ENCODE data around the gene CKAP4.
"Not testable (repeated sequence)": the region's sequence is repeated elsewhere in the genome, so short reads cannot be mapped to it uniquely, and the experiment has no call there.

The CKAP4 gene

DNA sequence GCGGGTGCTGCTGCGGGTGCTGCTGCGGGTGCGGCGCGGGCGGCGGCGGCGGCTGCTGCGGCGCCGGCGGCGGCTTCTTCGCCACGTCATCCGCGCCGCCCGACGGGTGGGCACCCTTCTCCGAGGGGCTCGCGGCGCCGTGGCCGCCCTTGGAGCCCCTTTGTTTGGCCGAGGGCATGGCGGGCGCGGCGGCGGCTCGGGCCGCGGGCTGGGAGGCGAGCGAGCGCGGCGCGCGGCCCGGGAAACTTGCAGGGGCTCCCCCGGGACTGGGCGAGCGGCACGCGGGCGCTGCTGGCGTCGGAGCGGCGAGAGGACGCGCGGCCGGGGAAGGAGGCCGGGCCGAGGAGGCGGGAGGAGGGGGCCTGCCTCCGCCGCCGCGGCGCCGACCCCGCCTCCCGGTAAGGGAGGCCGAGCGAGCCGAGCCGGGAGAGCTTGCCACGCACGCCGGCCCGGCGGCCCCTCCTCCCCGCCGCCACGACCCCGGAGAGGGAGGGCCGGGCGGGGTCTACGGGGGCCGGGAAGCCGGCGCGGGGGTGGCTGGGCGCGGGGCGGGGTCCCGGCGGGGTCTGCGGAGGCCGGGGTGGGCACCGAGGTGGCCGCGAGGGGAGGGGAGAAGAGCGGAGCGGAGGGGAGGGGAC lies at the start of gene CKAP4:
TSS of gene CKAP4 (minus strand) at position 347 of the 638 bp plus-strand sequence. CDS start at position 178, 169 bp downstream.
- Mint-ChIP-seq H3K27ac (ENCODE audit: low read depth) (peak within 1 kb of the TSS; percentile 75), H3K4me3 (peak within 1 kb of the TSS; percentile 70)

DNA sequence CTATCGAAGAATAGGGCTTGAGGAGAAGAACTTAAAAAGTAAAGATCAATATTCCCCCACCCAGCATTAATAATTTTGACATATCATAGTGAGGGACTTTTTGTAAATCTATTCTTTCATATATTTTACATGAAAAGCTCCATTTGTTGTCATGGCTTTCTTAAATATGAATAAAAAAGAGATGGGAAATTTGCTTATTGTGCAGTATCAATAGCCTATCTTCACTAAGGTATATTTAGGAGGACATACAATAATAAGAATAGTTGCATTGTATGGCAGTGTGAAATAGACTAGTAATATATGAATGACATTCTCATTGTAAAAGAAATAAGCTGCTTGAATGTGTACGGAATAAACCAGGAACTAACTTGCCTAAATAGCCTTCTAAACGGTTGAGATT lies 49.3 kb upstream of the CKAP4 start:
- no peaks in the 10 kb centered on the region for H3K27me3 Mint-ChIP-seq
- H3K4me3 Mint-ChIP-seq = no peak overlapping the region
- DNase-seq (ENCODE audit: low spot score in 2 of 2) = no peak

More for the DNA sequence above, at the start of gene CKAP4:
- DNase-seq (ENCODE audit: low spot score in 2 of 2) = peak; percentile 22 to 40
- Mint-ChIP-seq H3K36me3 (ENCODE audit: insufficient read depth) (peaks cover 8% of the 10 kb centered on the region), H3K9me3 (no peaks in the 10 kb centered on the region), H3K4me1 (peaks cover 17% of the 10 kb centered on the region), H3K27me3 (no peaks in the 10 kb centered on the region)
- ATAC-seq (replicated peaks; ENCODE audit: extremely low read depth, poor library complexity, severe bottlenecking) = peak; percentile 49

DNA sequence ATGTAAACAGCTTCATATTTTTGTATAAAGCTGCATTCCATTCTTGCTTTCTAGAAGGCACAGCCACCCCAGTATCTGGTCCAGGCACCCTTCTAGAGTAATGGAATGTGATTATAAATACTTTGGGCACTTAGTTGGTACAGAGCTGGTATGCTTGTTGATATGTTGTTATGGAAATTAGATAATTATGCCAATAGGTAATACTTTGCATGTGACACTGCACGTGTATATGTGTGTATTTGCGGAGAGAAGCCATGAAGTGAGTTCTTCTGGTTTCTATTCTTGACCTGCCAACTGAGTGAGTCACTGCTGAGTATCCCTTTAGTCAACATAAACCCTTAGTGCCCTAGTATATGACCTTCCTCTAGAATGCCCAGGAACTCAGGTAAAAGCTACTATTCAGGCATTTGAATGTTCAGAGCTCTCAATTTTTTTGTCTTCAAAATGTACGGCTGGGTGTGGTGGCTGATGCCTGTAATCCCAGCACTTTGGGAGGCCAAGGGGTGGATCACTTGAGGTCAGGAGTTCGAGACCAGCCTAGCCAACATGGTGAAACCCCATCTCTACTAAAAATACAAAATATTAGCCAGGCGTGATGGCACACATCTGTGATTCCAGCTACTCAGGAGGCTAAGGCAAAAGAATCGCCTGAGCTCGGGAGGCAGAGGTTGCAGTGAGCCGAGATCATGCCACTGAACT lies 48.5 kb upstream of the CKAP4 start:
- Mint-ChIP-seq H3K9me3 (no peaks in the 10 kb centered on the region), H3K27ac (ENCODE audit: low read depth) (no peak overlapping the region), H3K4me3 (no peak overlapping the region), H3K4me1 (peaks cover 5% of the 10 kb centered on the region), H3K27me3 (no peaks in the 10 kb centered on the region), H3K36me3 (ENCODE audit: insufficient read depth) (peaks cover 2% of the 10 kb centered on the region)
- ATAC-seq (replicated peaks; ENCODE audit: extremely low read depth, poor library complexity, severe bottlenecking) (no peak), DNase-seq (ENCODE audit: low spot score in 2 of 2) (no peak)

More for the DNA sequence above, 49.3 kb upstream of the CKAP4 start:
- Mint-ChIP-seq H3K36me3 (ENCODE audit: insufficient read depth) (peaks cover 10% of the 10 kb centered on the region), H3K27ac (ENCODE audit: low read depth) (no peak overlapping the region), H3K9me3 (no peaks in the 10 kb centered on the region), H3K4me1 (peaks cover 13% of the 10 kb centered on the region)
- no peak for ATAC-seq (replicated peaks; ENCODE audit: extremely low read depth, poor library complexity, severe bottlenecking)

- Mint-ChIP-seq H3K4me3 (no peak overlapping the region), H3K9me3 (no peaks in the 10 kb centered on the region), H3K4me1 (no peaks in the 10 kb centered on the region)
Observed at GRCh38 chr12:106292339-106292738, 44.5 kb upstream of the CKAP4 start.

GRCh38 chr12:106291342-106291741 lies 43.5 kb upstream of the CKAP4 start:
- Mint-ChIP-seq H3K4me1 (no peaks in the 10 kb centered on the region), H3K9me3 (no peaks in the 10 kb centered on the region)

More at GRCh38 chr12:106292339-106292738, 44.5 kb upstream of the CKAP4 start:
- ATAC-seq (replicated peaks; ENCODE audit: extremely low read depth, poor library complexity, severe bottlenecking) (no peak), DNase-seq (ENCODE audit: low spot score in 2 of 2) (no peak)
- no peaks in the 10 kb centered on the region for H3K36me3 Mint-ChIP-seq (ENCODE audit: insufficient read depth)
- H3K27me3 Mint-ChIP-seq = peaks cover 3% of the 10 kb centered on the region
- H3K27ac Mint-ChIP-seq (ENCODE audit: low read depth) = no peak overlapping the region

DNA sequence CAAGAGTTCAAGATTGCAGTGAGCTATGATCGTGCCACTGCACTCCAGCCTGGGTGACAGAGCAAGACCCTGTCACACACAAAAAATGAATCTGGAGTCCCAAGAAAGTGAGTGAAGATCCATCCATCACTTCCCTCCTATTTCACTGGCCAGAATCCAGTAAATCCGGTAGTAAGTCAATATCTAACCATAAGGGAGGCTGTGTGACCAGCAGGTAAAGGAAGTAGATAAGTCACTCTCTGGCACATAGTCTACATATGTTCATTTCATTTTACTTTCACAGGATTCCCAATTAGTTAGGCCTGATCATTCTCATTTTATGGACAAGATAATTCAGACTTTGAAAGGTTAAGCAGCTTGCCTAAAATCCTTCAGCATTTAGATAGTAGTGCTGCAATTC lies 42.8 kb upstream of the CKAP4 start:
- Mint-ChIP-seq H3K4me1 (no peaks in the 10 kb centered on the region), H3K36me3 (ENCODE audit: insufficient read depth) (no peaks in the 10 kb centered on the region), H3K9me3 (no peaks in the 10 kb centered on the region), H3K4me3 (no peak overlapping the region), H3K27ac (ENCODE audit: low read depth) (no peak overlapping the region), H3K27me3 (peaks cover 20% of the 10 kb centered on the region)
- DNase-seq (ENCODE audit: low spot score in 2 of 2) (no peak), ATAC-seq (replicated peaks; ENCODE audit: extremely low read depth, poor library complexity, severe bottlenecking) (no peak)

More at GRCh38 chr12:106291342-106291741, 43.5 kb upstream of the CKAP4 start:
- DNase-seq (ENCODE audit: low spot score in 2 of 2) = no peak
- H3K36me3 Mint-ChIP-seq (ENCODE audit: insufficient read depth) = no peaks in the 10 kb centered on the region
- H3K27me3 Mint-ChIP-seq = peaks cover 13% of the 10 kb centered on the region
- no peak for ATAC-seq (replicated peaks; ENCODE audit: extremely low read depth, poor library complexity, severe bottlenecking)
- no peak overlapping the region for H3K4me3 Mint-ChIP-seq
- no peak overlapping the region for H3K27ac Mint-ChIP-seq (ENCODE audit: low read depth)

DNA sequence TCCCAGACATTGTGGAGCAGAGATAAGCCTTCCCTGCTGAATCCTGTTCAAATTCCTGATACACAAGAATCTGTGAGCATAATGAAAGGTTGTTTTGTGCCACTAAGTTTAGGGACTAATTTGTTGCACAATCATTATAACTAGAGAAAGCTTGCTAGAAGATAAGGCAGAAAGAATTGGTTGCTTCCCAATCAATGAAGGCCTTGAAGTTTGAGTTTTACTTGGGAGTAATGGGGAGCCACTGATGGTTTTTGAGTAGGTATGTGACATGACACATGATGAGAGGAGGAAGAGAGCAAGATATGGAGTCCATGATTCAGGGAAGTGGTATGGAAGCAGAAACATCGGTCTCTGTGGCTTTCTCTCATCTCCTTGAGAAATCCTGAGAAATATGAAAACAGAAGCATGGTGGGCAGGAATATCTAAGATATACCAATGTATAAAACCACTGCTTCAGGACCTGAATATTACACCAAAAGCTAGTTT lies 41.4 kb upstream of the CKAP4 start:
- H3K36me3 Mint-ChIP-seq (ENCODE audit: insufficient read depth) = peaks cover 1% of the 10 kb centered on the region
- H3K4me1 Mint-ChIP-seq = no peaks in the 10 kb centered on the region
- peaks cover 34% of the 10 kb centered on the region for H3K27me3 Mint-ChIP-seq
- ATAC-seq (replicated peaks; ENCODE audit: extremely low read depth, poor library complexity, severe bottlenecking) (no peak), DNase-seq (ENCODE audit: low spot score in 2 of 2) (no peak)
- no peak overlapping the region for H3K27ac Mint-ChIP-seq (ENCODE audit: low read depth)
- no peaks in the 10 kb centered on the region for H3K9me3 Mint-ChIP-seq
- H3K4me3 Mint-ChIP-seq = no peak overlapping the region

DNA sequence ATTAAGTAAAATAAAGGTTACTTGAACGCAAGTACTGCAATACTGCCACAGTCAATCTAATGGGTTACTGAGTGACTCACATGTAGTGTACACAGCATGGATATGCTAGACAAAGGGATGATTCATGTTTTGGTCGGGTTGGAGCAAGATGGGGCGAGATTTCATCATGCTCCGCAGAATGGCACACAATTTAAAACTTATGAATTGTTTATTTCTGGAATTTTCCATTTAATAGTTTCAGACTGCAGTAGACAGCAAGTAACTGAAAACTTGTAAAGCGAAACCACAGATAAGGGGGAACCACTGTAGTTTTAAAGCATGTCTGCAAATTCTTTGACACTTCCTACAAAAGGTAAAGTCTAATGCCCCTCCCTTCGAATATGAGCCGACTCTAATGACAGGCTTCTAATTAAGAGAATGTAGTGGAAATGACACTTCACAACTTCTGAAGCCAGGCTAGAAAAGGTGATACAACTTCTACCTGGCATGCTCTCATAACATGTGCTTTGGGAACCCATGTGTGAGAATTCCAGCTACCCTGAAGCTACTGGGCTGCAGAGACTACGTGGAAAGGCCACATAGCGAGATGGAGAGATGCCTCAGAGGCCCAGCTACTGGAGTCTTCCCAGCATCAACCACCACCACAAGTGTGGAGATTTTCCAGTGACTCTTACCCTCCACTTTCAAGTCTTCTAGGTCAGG lies 40.8 kb upstream of the CKAP4 start:
- H3K4me1 Mint-ChIP-seq = no peaks in the 10 kb centered on the region
- no peaks in the 10 kb centered on the region for H3K9me3 Mint-ChIP-seq
- H3K27me3 Mint-ChIP-seq = peaks cover 40% of the 10 kb centered on the region
- H3K36me3 Mint-ChIP-seq (ENCODE audit: insufficient read depth) = peaks cover 1% of the 10 kb centered on the region
- no peak for DNase-seq (ENCODE audit: low spot score in 2 of 2)
- no peak overlapping the region for H3K4me3 Mint-ChIP-seq
- no peak overlapping the region for H3K27ac Mint-ChIP-seq (ENCODE audit: low read depth)
- no peak for ATAC-seq (replicated peaks; ENCODE audit: extremely low read depth, poor library complexity, severe bottlenecking)

GRCh38 chr12:106288101-106288493 lies 40.3 kb upstream of the CKAP4 start:
- Mint-ChIP-seq H3K36me3 (ENCODE audit: insufficient read depth) (peaks cover 1% of the 10 kb centered on the region), H3K4me3 (no peak overlapping the region), H3K9me3 (no peaks in the 10 kb centered on the region), H3K4me1 (no peaks in the 10 kb centered on the region), H3K27me3 (peaks cover 46% of the 10 kb centered on the region), H3K27ac (ENCODE audit: low read depth) (no peak overlapping the region)
- DNase-seq (ENCODE audit: low spot score in 2 of 2) (no peak), ATAC-seq (replicated peaks; ENCODE audit: extremely low read depth, poor library complexity, severe bottlenecking) (no peak)

GRCh38 chr12:106287364-106287763 lies 39.5 kb upstream of the CKAP4 start:
- Mint-ChIP-seq H3K4me3 (no peak overlapping the region), H3K9me3 (peaks cover 4% of the 10 kb centered on the region), H3K4me1 (no peaks in the 10 kb centered on the region), H3K36me3 (ENCODE audit: insufficient read depth) (peaks cover 3% of the 10 kb centered on the region), H3K27ac (ENCODE audit: low read depth) (no peak overlapping the region), H3K27me3 (peaks cover 53% of the 10 kb centered on the region)
- no peak for ATAC-seq (replicated peaks; ENCODE audit: extremely low read depth, poor library complexity, severe bottlenecking)
- no peak for DNase-seq (ENCODE audit: low spot score in 2 of 2)

- Mint-ChIP-seq H3K27me3 (peaks cover 54% of the 10 kb centered on the region), H3K9me3 (peaks cover 10% of the 10 kb centered on the region)
- H3K4me1 Mint-ChIP-seq; H3K27ac Mint-ChIP-seq (ENCODE audit: low read depth); DNase-seq (ENCODE audit: low spot score in 2 of 2); H3K4me3 Mint-ChIP-seq; H3K36me3 Mint-ChIP-seq (ENCODE audit: insufficient read depth); ATAC-seq (replicated peaks; ENCODE audit: extremely low read depth, poor library complexity, severe bottlenecking): not testable (repeated sequence)
Observed at GRCh38 chr12:106286576-106287162, 38.8 kb upstream of the CKAP4 start.

DNA sequence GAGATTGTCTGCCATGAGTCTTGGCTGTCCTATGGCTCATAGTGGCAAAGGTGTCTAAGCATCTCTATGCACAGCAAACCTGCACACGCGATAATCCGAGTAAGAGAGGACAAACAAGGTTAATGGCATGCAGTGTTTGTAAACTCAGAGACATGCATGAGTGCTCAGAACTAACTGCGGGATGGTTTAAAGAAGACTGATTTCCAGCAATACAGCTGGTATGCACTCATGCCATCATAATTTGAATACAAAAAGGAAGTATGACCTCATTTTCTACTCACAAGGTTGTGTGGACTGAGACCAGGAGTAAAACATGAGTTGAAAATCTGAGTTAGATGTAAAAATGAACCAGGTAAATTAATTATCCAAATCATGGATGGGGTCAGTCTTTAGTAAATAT lies 38.2 kb upstream of the CKAP4 start:
- no peak overlapping the region for H3K27ac Mint-ChIP-seq (ENCODE audit: low read depth)
- no peak overlapping the region for H3K4me3 Mint-ChIP-seq
- H3K9me3 Mint-ChIP-seq = peaks cover 12% of the 10 kb centered on the region
- peaks cover 3% of the 10 kb centered on the region for H3K36me3 Mint-ChIP-seq (ENCODE audit: insufficient read depth)
- no peak for DNase-seq (ENCODE audit: low spot score in 2 of 2)
- no peak for ATAC-seq (replicated peaks; ENCODE audit: extremely low read depth, poor library complexity, severe bottlenecking)
- H3K27me3 Mint-ChIP-seq = peaks cover 54% of the 10 kb centered on the region
- no peaks in the 10 kb centered on the region for H3K4me1 Mint-ChIP-seq
